GM12864 (cell line): ENCODE measurements around the gene NENF.

Experiments
- DNase-seq: peaks from one replicate; pipeline ENCODE4 v3.0.0-alpha.2; 2011; ENCODE audit warnings: low read depth
- H3K4me3 ChIP-seq: 2 replicates; pipeline ENCODE4 v1.5.1; 2011; ENCODE audit warnings: mild to moderate bottlenecking, low read depth, low read length, control low read depth
- CTCF ChIP-seq: IDR thresholded peaks from 2 replicates; pipeline ENCODE4 v1.5.1; 2011; ENCODE audit warnings: low read depth, mild to moderate bottlenecking, moderate library complexity, low read length, control low read depth, inconsistent platforms; ENCODE audit errors: missing control alignments

Gene NENF

GRCh38 chr1:212481438-212481767 lies 48.7 kb downstream of the NENF start:
- H3K4me3 ChIP-seq = no peak overlapping the region
- no peak for DNase-seq
- TF ChIP-seq CTCF = no peak

- no peak for TF ChIP-seq CTCF
- no peak for DNase-seq
- H3K4me3 ChIP-seq = no peak overlapping the region
These were observed 49.4 kb downstream of the NENF start for GRCh38 chr1:212482006-212482636.

GRCh38 chr1:212482637-212483441 lies 50.1 kb downstream of the NENF start:
- DNase-seq = no peak
- no peak for TF ChIP-seq CTCF
- H3K4me3 ChIP-seq = no peak overlapping the region

GRCh38 chr1:212484701-212485570 lies 52.2 kb downstream of the NENF start:
- DNase-seq = no peak
- H3K4me3 ChIP-seq = no peak overlapping the region
- TF ChIP-seq CTCF = no peak

- no peak overlapping the region for H3K4me3 ChIP-seq
- TF ChIP-seq CTCF = no peak
- DNase-seq = no peak
These were observed 52.8 kb downstream of the NENF start for GRCh38 chr1:212485571-212485912.

GRCh38 chr1:212485913-212486618 lies 53.3 kb downstream of the NENF start:
- no peak for DNase-seq
- no peak for TF ChIP-seq CTCF
- no peak overlapping the region for H3K4me3 ChIP-seq
